OCI-LY3 (cell line): Measurements from ENCODE around the gene GALNT10.

Source experiments
- EZH2phosphoT487 ChIP-seq: fragments of 200-600 bp; shearing (Covaris generic); IDR thresholded peaks from 2 replicates; pipeline ENCODE4 v1.6.1; 2018; ENCODE audit warnings: antibody characterized with exemption, mixed run types, low read depth
- TF ChIP-seq, protein P1 (sequence below): fragments of 200-600, 300-600 bp; sonication (generic); IDR thresholded peaks from 2 replicates; pipeline ENCODE4 v1.5.1; 2014; ENCODE audit warnings: antibody characterized with exemption, low read length, low read depth

DNA sequence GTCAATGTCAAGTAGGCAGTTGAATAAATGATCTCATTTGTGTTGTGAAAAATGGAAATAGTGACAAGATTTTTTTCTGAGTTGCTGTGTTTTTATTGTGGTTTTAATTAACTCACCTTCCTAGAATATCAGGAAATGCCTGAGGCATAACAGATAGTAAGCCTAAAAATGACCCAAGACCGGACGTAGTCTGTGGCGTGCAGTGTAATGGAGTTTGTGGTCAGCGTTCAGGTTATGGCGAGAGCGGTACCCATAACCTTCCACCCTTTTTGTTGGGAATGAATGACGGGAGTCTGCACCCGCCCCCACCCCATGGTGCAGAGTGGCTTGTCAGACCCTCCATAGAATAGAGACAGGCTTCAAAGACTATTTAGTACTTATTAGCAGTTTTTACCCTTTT is 119.3 kb downstream of the GALNT10 start:
- TF ChIP-seq, protein P1, sequence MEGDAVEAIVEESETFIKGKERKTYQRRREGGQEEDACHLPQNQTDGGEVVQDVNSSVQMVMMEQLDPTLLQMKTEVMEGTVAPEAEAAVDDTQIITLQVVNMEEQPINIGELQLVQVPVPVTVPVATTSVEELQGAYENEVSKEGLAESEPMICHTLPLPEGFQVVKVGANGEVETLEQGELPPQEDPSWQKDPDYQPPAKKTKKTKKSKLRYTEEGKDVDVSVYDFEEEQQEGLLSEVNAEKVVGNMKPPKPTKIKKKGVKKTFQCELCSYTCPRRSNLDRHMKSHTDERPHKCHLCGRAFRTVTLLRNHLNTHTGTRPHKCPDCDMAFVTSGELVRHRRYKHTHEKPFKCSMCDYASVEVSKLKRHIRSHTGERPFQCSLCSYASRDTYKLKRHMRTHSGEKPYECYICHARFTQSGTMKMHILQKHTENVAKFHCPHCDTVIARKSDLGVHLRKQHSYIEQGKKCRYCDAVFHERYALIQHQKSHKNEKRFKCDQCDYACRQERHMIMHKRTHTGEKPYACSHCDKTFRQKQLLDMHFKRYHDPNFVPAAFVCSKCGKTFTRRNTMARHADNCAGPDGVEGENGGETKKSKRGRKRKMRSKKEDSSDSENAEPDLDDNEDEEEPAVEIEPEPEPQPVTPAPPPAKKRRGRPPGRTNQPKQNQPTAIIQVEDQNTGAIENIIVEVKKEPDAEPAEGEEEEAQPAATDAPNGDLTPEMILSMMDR: no peak
- no peak for TF ChIP-seq EZH2phosphoT487
